Articular chondrocyte of knee joint (primary cell): Measurements from ENCODE around the gene OTUB1. TPM values are rescaled to one million over a fixed set of nuclear protein-coding genes. Genes with fewer than 3 reads are reported as not detected.

ENCODE experiments used
- small RNA-seq: library from RNA; depleted of rRNA; stranded (forward); fragments of <200 nt; gene quantifications from one replicate; pipeline ENCODE3, GENCODE V24; 2012
- total RNA-seq: library from RNA; depleted of rRNA; stranded (reverse); fragments of >200 nt; gene quantifications from 2 replicates; pipeline ENCODE4 v1.2.3, GENCODE V29; 2012

The OTUB1 gene
- total RNA-seq, result 32.6 and 36.7 TPM in 2 replicates

GRCh38 chr11:63986156-63986931 is at the start of gene OTUB1:
TSS of gene OTUB1 (plus strand) at chr11:63986438. CDS start at chr11:63986457, 19 bp downstream.

GRCh38 chr11:63938479-63939396 is 47.5 kb upstream of the OTUB1 start, which contains the start of gene NAA40:
TSS of gene NAA40 (plus strand) at chr11:63939002. CDS start at chr11:63939097, 95 bp downstream.

GRCh38 chr11:63974259-63975143 is 11.7 kb upstream of the OTUB1 start, which contains the start of gene COX8A:
TSS of gene COX8A (plus strand) at chr11:63974620. CDS start at chr11:63974681, 61 bp downstream.

GRCh38 chr11:64035576-64035975 is 49.3 kb downstream of the OTUB1 start, which contains the start of gene FLRT1:
TSS of gene FLRT1 (plus strand) at chr11:64035931. CDS start at chr11:64116268, 80,337 bp downstream.

Small RNA genes within 50 kb of the gene (small RNA-seq; reads per million reads assigned to genes)
- gene RNU6-45P, result not detected

Other genes starting within 250 kb of the OTUB1 start
- 11.9 and 12.5 TPM in 2 replicates for gene ZFTA, start 217.7 kb upstream of the OTUB1 start, total RNA-seq
- 9.0 and 10.6 TPM in 2 replicates for gene SPINDOC, start 173.0 kb upstream of the OTUB1 start, total RNA-seq
- gene MARK2, start 147.3 kb upstream of the OTUB1 start, total RNA-seq, result 11.4 and 14.9 TPM in 2 replicates
- gene RCOR2, start 69.3 kb upstream of the OTUB1 start, total RNA-seq, result 0.65 and 0.97 TPM in 2 replicates
- 12.2 and 14.5 TPM in 2 replicates for gene NAA40, start 47.4 kb upstream of the OTUB1 start, total RNA-seq
- 163 and 177 TPM in 2 replicates for gene COX8A, start 11.8 kb upstream of the OTUB1 start, total RNA-seq
- gene FLRT1, start 49.5 kb downstream of the OTUB1 start, total RNA-seq, result under 0.01 and 0.11 TPM in 2 replicates
- gene MACROD1, start 179.7 kb downstream of the OTUB1 start, total RNA-seq, result 12.3 and 13.9 TPM in 2 replicates
- gene STIP1, start 199.7 kb downstream of the OTUB1 start, total RNA-seq, result 84.9 and 87.6 TPM in 2 replicates
- 1.0 and 1.2 TPM in 2 replicates for gene FERMT3, start 220.3 kb downstream of the OTUB1 start, total RNA-seq
- gene TRPT1, start 239.7 kb downstream of the OTUB1 start, total RNA-seq, result 20.8 and 29.8 TPM in 2 replicates
- gene NUDT22, start 239.8 kb downstream of the OTUB1 start, total RNA-seq, result 35.0 and 35.9 TPM in 2 replicates
- 9.1 and 11.8 TPM in 2 replicates for gene DNAJC4, start 244.1 kb downstream of the OTUB1 start, total RNA-seq
- gene VEGFB, start 248.1 kb downstream of the OTUB1 start, total RNA-seq, result 17.3 and 25.5 TPM in 2 replicates